SK-N-SH (cell line): ENCODE measurements around the gene BBOX1. TPM values are rescaled to one million over a fixed set of nuclear protein-coding genes. Genes with fewer than 3 reads are reported as not detected.

Experiments used
- CTCF ChIA-PET: fragments of 300-600, 350-600 bp; formaldehyde crosslinking; extraction: SDS; loops from one replicate; lab custom pipeline; 2021; lab: Yijun Ruan, JAX
- POLR2A ChIA-PET: fragments of 350-600 bp; sonication (Branson Sonifier 250); formaldehyde crosslinking; extraction: SDS; loops from one replicate; lab custom pipeline; 2020; ENCODE audit warnings: antibody characterized with exemption, inconsistent platforms; lab: Yijun Ruan, JAX
- DNase-seq: peaks from one replicate; pipeline ENCODE4 v3.0.0; 2012
- H2AFZ ChIP-seq: fragments of 200-600 bp; sonication (generic); 2 replicates; pipeline ENCODE4 v1.8.1; 2016; ENCODE audit warnings: antibody characterized with exemption, mild to moderate bottlenecking, low read depth
- H3F3A ChIP-seq: fragments of 200-600 bp; sonication (generic); replicated peaks from 2 replicates; pipeline ENCODE3; 2016; ENCODE audit warnings: antibody characterized with exemption, mild to moderate bottlenecking; ENCODE audit not compliant: insufficient read depth
- H3K27ac ChIP-seq, 2 experiments: fragments of 200-500 bp in 1 of 2; fragments of 200-600 bp in 1 of 2; sonication (Bioruptor generic) in 1 of 2; sonication (generic), shearing (Covaris generic) in 1 of 2; 2 replicates each; pipeline versions ENCODE4 v1.5.1 to v1.6.1; 2014 to 2016; ENCODE audit warnings: low read depth in 2 of 2, inconsistent platforms in 1 of 2, low read length in 1 of 2, mild to moderate bottlenecking in 1 of 2, mixed read lengths in 1 of 2
- H3K27me3 ChIP-seq: fragments of 200-600 bp; sonication (generic), shearing (Covaris generic); 2 replicates; pipeline ENCODE4 v1.6.1; 2016; ENCODE audit warnings: mixed run types; ENCODE audit not compliant: insufficient read depth
- H3K36me3 ChIP-seq, 2 experiments: fragments of 200-500 bp in 1 of 2; fragments of 200-600 bp in 1 of 2; sonication (Bioruptor generic) in 1 of 2; sonication (generic) in 1 of 2; replicated peaks in 1 of 2; 2 replicates each; pipeline versions ENCODE3 to v1.5.1; 2014 to 2016; ENCODE audit warnings: low read length in 1 of 2, mild to moderate bottlenecking in 1 of 2; ENCODE audit not compliant: insufficient read depth in 2 of 2, control insufficient read depth in 1 of 2
- H3K4me1 ChIP-seq, 2 experiments: fragments of 200-500 bp in 1 of 2; fragments of 200-600 bp in 1 of 2; sonication (Bioruptor generic) in 1 of 2; sonication (generic), shearing (Covaris generic) in 1 of 2; 2 replicates each; pipeline versions ENCODE4 v1.5.1 to v1.6.1; 2014 to 2016; ENCODE audit warnings: low read depth in 1 of 2, low read length in 1 of 2, mixed run types in 1 of 2; ENCODE audit not compliant: insufficient read depth in 2 of 2, control insufficient read depth in 1 of 2
- H3K4me2 ChIP-seq: fragments of 200-600 bp; sonication (generic), shearing (Covaris generic); 2 replicates; pipeline ENCODE4 v1.6.1; 2017; ENCODE audit warnings: mixed run types
- H3K4me3 ChIP-seq, 2 experiments: fragments of 200-500 bp in 1 of 2; fragments of 200-600 bp in 1 of 2; sonication (Bioruptor generic) in 1 of 2; sonication (generic), shearing (Covaris generic) in 1 of 2; 2 replicates each; pipeline versions ENCODE4 v1.5.1 to v1.8.1; 2014 to 2016; ENCODE audit warnings: low read depth in 2 of 2, inconsistent platforms in 1 of 2, low read length in 1 of 2, mild to moderate bottlenecking in 1 of 2, mixed read lengths in 1 of 2, moderate library complexity in 1 of 2
- H3K79me2 ChIP-seq: fragments of 200-600 bp; sonication (generic); 2 replicates; pipeline ENCODE4 v1.8.1; 2017; ENCODE audit warnings: mild to moderate bottlenecking; ENCODE audit not compliant: insufficient read depth
- H3K9ac ChIP-seq: fragments of 200-600 bp; sonication (generic); 2 replicates; pipeline ENCODE4 v1.6.1; 2017; ENCODE audit warnings: mixed run types
- H3K9me2 ChIP-seq: fragments of 200-600 bp; sonication (generic); 2 replicates; pipeline ENCODE4 v1.6.1; 2017; ENCODE audit warnings: mixed run types
- H3K9me3 ChIP-seq: fragments of 200-600 bp; sonication (generic); 2 replicates; pipeline ENCODE4 v1.6.1; 2017; ENCODE audit warnings: mixed run types, mild to moderate bottlenecking, moderate library complexity
- H4K20me1 ChIP-seq: fragments of 200-600 bp; sonication (generic); 2 replicates; pipeline ENCODE4 v1.6.1; 2017; ENCODE audit warnings: mild to moderate bottlenecking, mixed run types; ENCODE audit not compliant: insufficient read depth
- CHD2 ChIP-seq: fragments of 150-350 bp; IDR thresholded peaks from 2 replicates; pipeline ENCODE4 v1.6.1; 2018; ENCODE audit warnings: low read length; ENCODE audit not compliant: partially characterized antibody
- CTCF ChIP-seq: fragments of 200-600 bp; sonication (generic); IDR thresholded peaks from 2 replicates; pipeline ENCODE4 v1.6.1; 2017; ENCODE audit warnings: antibody characterized with exemption, mild to moderate bottlenecking, moderate library complexity
- ELF1 ChIP-seq: IDR thresholded peaks from 2 replicates; pipeline ENCODE4 v1.4.0; 2012
- FOSL2 ChIP-seq: IDR thresholded peaks from 2 replicates; pipeline ENCODE4 v1.4.0; 2012; ENCODE audit warnings: low read depth, mild to moderate bottlenecking, moderate library complexity, borderline replicate concordance
- GATA2 ChIP-seq: sonication (generic); formaldehyde crosslinking; IDR thresholded peaks from 2 replicates; pipeline ENCODE4 v1.5.0; 2020; ENCODE audit warnings: mild to moderate bottlenecking, missing genetic modification reagents
- IRF3 ChIP-seq: fragments of 150-350 bp; IDR thresholded peaks from 2 replicates; pipeline ENCODE4 v1.6.1; 2016; ENCODE audit warnings: mild to moderate bottlenecking, low read depth, low read length
- JUND ChIP-seq: IDR thresholded peaks from 2 replicates; pipeline ENCODE4 v1.4.0; 2012
- MAX ChIP-seq: IDR thresholded peaks from 2 replicates; pipeline ENCODE4 v1.4.0; 2012; ENCODE audit warnings: low read depth
- MEF2A ChIP-seq: IDR thresholded peaks from 2 replicates; pipeline ENCODE4 v1.4.0; 2012; ENCODE audit warnings: low read depth, borderline replicate concordance
- NFIC ChIP-seq: IDR thresholded peaks from 2 replicates; pipeline ENCODE4 v1.4.0; 2012; ENCODE audit warnings: borderline replicate concordance
- POLR2AphosphoS5 ChIP-seq: IDR thresholded peaks from 2 replicates; pipeline ENCODE4 v1.6.1; 2012; ENCODE audit warnings: low read depth, low read length
- RCOR1 ChIP-seq: fragments of 150-350 bp; IDR thresholded peaks from 2 replicates; pipeline ENCODE4 v1.6.1; 2017; ENCODE audit warnings: antibody characterized with exemption, low read length
- RFX5 ChIP-seq: IDR thresholded peaks from 2 replicates; pipeline ENCODE4 v1.6.1; 2012; ENCODE audit warnings: mild to moderate bottlenecking, improper control_type of control experiment, low read length
- RXRA ChIP-seq: IDR thresholded peaks from 2 replicates; pipeline ENCODE4 v1.4.0; 2012; ENCODE audit warnings: low read depth, mild to moderate bottlenecking, borderline replicate concordance
- SIN3A ChIP-seq: IDR thresholded peaks from 2 replicates; pipeline ENCODE4 v1.6.1; 2012; ENCODE audit warnings: low read depth, mild to moderate bottlenecking, low read length, moderate library complexity, borderline replicate concordance
- SMC3 ChIP-seq: IDR thresholded peaks from 2 replicates; pipeline ENCODE4 v1.6.1; 2012; ENCODE audit warnings: low read depth, low read length, improper control_type of control experiment
- TAF1 ChIP-seq: IDR thresholded peaks from 2 replicates; pipeline ENCODE4 v1.6.1; 2012; ENCODE audit warnings: low read depth, mild to moderate bottlenecking, low read length, moderate library complexity, borderline replicate concordance
- USF1 ChIP-seq: IDR thresholded peaks from 2 replicates; pipeline ENCODE4 v1.4.0; 2012; ENCODE audit warnings: low read depth, borderline replicate concordance
- USF2 ChIP-seq: fragments of 150-350 bp; IDR thresholded peaks from 2 replicates; pipeline ENCODE4 v1.6.1; 2017; ENCODE audit warnings: antibody characterized with exemption, low read length, low read depth, borderline replicate concordance
- WGBS: methylation state at CpG from one replicate; pipeline ENCODE4 v1.1.6; 2017; ENCODE audit warnings: low lambda C conversion rate; 5-methylcytosine and 5-hydroxymethylcytosine counted together
- polyA plus RNA-seq, 3 experiments: library from polyadenylated mRNA; depleted of rRNA; stranded (reverse); fragments of >200 nt; gene quantifications; 2 replicates each; pipeline ENCODE4 v1.2.3, GENCODE V29; 2012

BBOX1 gene
- polyA plus RNA-seq, 1 of the 3 experiments (the other 2 are of a cell fraction) = 0.02 TPM

- no peaks in the 10 kb centered on the region for H3F3A ChIP-seq
- DNase-seq = no peak
- H3K36me3 ChIP-seq = peaks cover 0 to 7% of the 10 kb centered on the region in 2 experiments
- H4K20me1 ChIP-seq = no peaks in the 10 kb centered on the region
- TF ChIP-seq MEF2A = no peak
- no peak for TF ChIP-seq RXRA
- no peak for TF ChIP-seq CHD2
- no peak for TF ChIP-seq POLR2AphosphoS5
- TF ChIP-seq CTCF = no peak
- no peak for TF ChIP-seq TAF1
- TF ChIP-seq MAX = no peak
- TF ChIP-seq FOSL2 = no peak
- no peak for TF ChIP-seq USF2
- H3K4me1 ChIP-seq = no peaks in the 10 kb centered on the region; a peak in 1 of 4 replicates
- H3K9me2 ChIP-seq = no peaks in the 10 kb centered on the region
- ChIA-PET POLR2A (no interaction called here), CTCF (interaction anchor here (0.7 kb wide), 1 partner anchor 27 kb away, joined by 3 read pairs; no protein-coding TSS in a partner anchor)
- H3K4me3 ChIP-seq = no peak overlapping the region
- H3K9ac ChIP-seq = no peak overlapping the region
- 6% methylated on average over 1 of the region's 1 CpG for WGBS
- no peaks in the 10 kb centered on the region for H3K27me3 ChIP-seq
- H3K4me2 ChIP-seq = no peak overlapping the region
- no peaks in the 10 kb centered on the region for H3K9me3 ChIP-seq
- no peak overlapping the region for H2AFZ ChIP-seq
- no peak overlapping the region for H3K27ac ChIP-seq
- H3K79me2 ChIP-seq = no peaks in the 10 kb centered on the region
Measured at GRCh38 chr11:27095887-27096286, 55.3 kb downstream of the BBOX1 start.

GRCh38 chr11:27097551-27097950, 56.9 kb downstream of the BBOX1 start:
- CTCF ChIA-PET = no interaction called here
- Histone ChIP-seq H2AFZ (no peak overlapping the region), H3K9me2 (no peaks in the 10 kb centered on the region), H3K36me3 (no peaks in the 10 kb centered on the region)
- TF ChIP-seq RFX5 = no peak
- no peak for TF ChIP-seq NFIC
- TF ChIP-seq GATA2 (CRISPR knock-in tag) = no peak
- no peak for TF ChIP-seq FOSL2
- TF ChIP-seq SIN3A = no peak
- TF ChIP-seq SMC3 = no peak
- TF ChIP-seq ELF1 = no peak
- TF ChIP-seq IRF3 = no peak
- TF ChIP-seq JUND = no peak
- no peak for TF ChIP-seq RCOR1
- no peak for TF ChIP-seq TAF1
- TF ChIP-seq CTCF = no peak
- no peak for TF ChIP-seq USF1
- TF ChIP-seq, all 33 proteins: peak for 0
- Histone ChIP-seq H3K9me3 (no peaks in the 10 kb centered on the region), H3K4me2 (no peak overlapping the region), H3K4me1 (no peaks in the 10 kb centered on the region; a peak in 1 of 4 replicates), H3K4me3 (no peak overlapping the region), H3K9ac (no peak overlapping the region), H3K27ac (no peak overlapping the region), H3K79me2 (no peaks in the 10 kb centered on the region), H3K27me3 (no peaks in the 10 kb centered on the region), H4K20me1 (no peaks in the 10 kb centered on the region), H3F3A (no peaks in the 10 kb centered on the region)
- WGBS = 63% methylated on average over 4 of the region's 4 CpGs
- DNase-seq = no peak
- POLR2A ChIA-PET = no interaction called here
